ENCODE measurements around the gene TRIM42. TPM values are rescaled to one million over a fixed set of nuclear protein-coding genes. Genes with fewer than 3 reads are reported as not detected.

Gene TRIM42
- total RNA-seq, 1 experiment from 2014 or later, result not detected

- Histone ChIP-seq H3K9me3 (no peaks in the 10 kb centered on the region), H3K4me3 (ENCODE audit: low read depth, low read length) (no peak overlapping the region), H3K4me1 (peaks cover 23% of the 10 kb centered on the region), H3K27me3 (replicated peaks; ENCODE audit: control insufficient read depth, insufficient read depth, low read length) (no peaks in the 10 kb centered on the region), H3K36me3 (ENCODE audit: control insufficient read depth, insufficient read depth, low read length) (no peaks in the 10 kb centered on the region)
- ChIA-PET CTCF (no interaction called here), POLR2A (no interaction called here)
- intact Hi-C loops (cut with micrococcal nuclease; ENCODE audit: unreplicated experiment), result loop anchor here (5.0 kb wide), 1 partner anchor 101 kb away; no protein-coding TSS in a partner anchor
- Mint-ChIP-seq H3K4me1 (ENCODE audit: low read depth, unreplicated experiment) (peaks cover 29% of the 10 kb centered on the region), H3K36me3 (ENCODE audit: insufficient read depth, unreplicated experiment) (no peaks in the 10 kb centered on the region), H3K27me3 (ENCODE audit: insufficient read depth, unreplicated experiment) (no peaks in the 10 kb centered on the region), H3K9me3 (ENCODE audit: unreplicated experiment) (no peaks in the 10 kb centered on the region), H3K27ac (ENCODE audit: unreplicated experiment) (no peak overlapping the region), H3K4me3 (ENCODE audit: unreplicated experiment) (no peak overlapping the region)
- BruUV-seq (replicated peaks), result no TSS peak
- DNase-seq, result no peak
- no peak for TF ChIP-seq CTCF (IDR thresholded peaks at IDR 0.05; ENCODE audit: insufficient read depth in 1 of 2, low read depth in 1 of 2, low read length in 1 of 2, severe bottlenecking in 1 of 2, unreplicated experiment in 1 of 2)
These were observed 41.3 kb upstream of the TRIM42 start for GRCh38 chr3:140636406-140637138.

DNA sequence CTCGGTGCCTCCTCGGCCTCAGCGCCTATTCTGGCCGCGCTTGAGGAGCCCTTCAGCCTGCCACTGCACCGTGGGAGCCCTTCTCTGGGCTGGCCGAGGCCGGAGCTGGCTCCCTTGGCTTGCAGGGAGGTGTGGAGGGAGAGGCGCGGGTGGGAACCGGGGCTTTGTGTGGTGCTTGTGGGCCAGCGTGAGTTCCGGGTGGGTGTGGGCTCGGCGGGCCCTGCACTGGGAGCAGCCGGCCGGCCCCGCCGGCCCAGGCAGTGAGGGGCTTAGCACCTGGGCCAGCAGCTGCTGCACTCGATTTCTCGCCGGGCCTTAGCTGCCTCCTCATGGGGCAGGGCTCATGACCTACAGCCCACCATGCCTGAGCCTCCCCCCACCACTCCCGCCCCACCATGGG is 26.6 kb upstream of the TRIM42 start:
- intact Hi-C loops (cut with micrococcal nuclease; ENCODE audit: unreplicated experiment), result no loop called here
- BruUV-seq (replicated peaks), result no TSS peak
- no peak for DNase-seq
- TF ChIP-seq CTCF (IDR thresholded peaks at IDR 0.05; ENCODE audit: insufficient read depth in 1 of 2, low read depth in 1 of 2, low read length in 1 of 2, severe bottlenecking in 1 of 2, unreplicated experiment in 1 of 2), result no peak
- no peak overlapping the region for H3K4me3 Mint-ChIP-seq (ENCODE audit: unreplicated experiment)
- H3K27me3 ChIP-seq (replicated peaks; ENCODE audit: control insufficient read depth, insufficient read depth, low read length), result no peaks in the 10 kb centered on the region
- H3K4me1 Mint-ChIP-seq (ENCODE audit: low read depth, unreplicated experiment), result no peaks in the 10 kb centered on the region
- no peaks in the 10 kb centered on the region for H3K9me3 Mint-ChIP-seq (ENCODE audit: unreplicated experiment)
- no peak overlapping the region for H3K27ac Mint-ChIP-seq (ENCODE audit: unreplicated experiment)
- H3K9me3 ChIP-seq, result no peaks in the 10 kb centered on the region
- no peaks in the 10 kb centered on the region for H3K36me3 Mint-ChIP-seq (ENCODE audit: insufficient read depth, unreplicated experiment)
- H3K27me3 Mint-ChIP-seq (ENCODE audit: insufficient read depth, unreplicated experiment), result no peaks in the 10 kb centered on the region
- no peaks in the 10 kb centered on the region for H3K4me1 ChIP-seq
- H3K4me3 ChIP-seq (ENCODE audit: low read depth, low read length), result no peak overlapping the region
- ChIA-PET POLR2A (no interaction called here), CTCF (no interaction called here)
- H3K36me3 ChIP-seq (ENCODE audit: control insufficient read depth, insufficient read depth, low read length), result no peaks in the 10 kb centered on the region

GRCh38 chr3:140655678-140656077 is 22.2 kb upstream of the TRIM42 start:
- POLR2A ChIA-PET, result no interaction called here
- Histone ChIP-seq H3K4me3 (ENCODE audit: low read depth, low read length) (no peak overlapping the region), H3K4me1 (no peaks in the 10 kb centered on the region), H3K27me3 (replicated peaks; ENCODE audit: control insufficient read depth, insufficient read depth, low read length) (no peaks in the 10 kb centered on the region), H3K36me3 (ENCODE audit: control insufficient read depth, insufficient read depth, low read length) (no peaks in the 10 kb centered on the region), H3K9me3 (no peaks in the 10 kb centered on the region)
- no peak for TF ChIP-seq CTCF (IDR thresholded peaks at IDR 0.05; ENCODE audit: insufficient read depth in 1 of 2, low read depth in 1 of 2, low read length in 1 of 2, severe bottlenecking in 1 of 2, unreplicated experiment in 1 of 2)
- Mint-ChIP-seq H3K4me1 (ENCODE audit: low read depth, unreplicated experiment) (no peaks in the 10 kb centered on the region), H3K36me3 (ENCODE audit: insufficient read depth, unreplicated experiment) (no peaks in the 10 kb centered on the region), H3K4me3 (ENCODE audit: unreplicated experiment) (no peak overlapping the region), H3K27ac (ENCODE audit: unreplicated experiment) (no peak overlapping the region), H3K9me3 (ENCODE audit: unreplicated experiment) (peaks cover 9% of the 10 kb centered on the region), H3K27me3 (ENCODE audit: insufficient read depth, unreplicated experiment) (peaks cover 7% of the 10 kb centered on the region)
- CTCF ChIA-PET, result no interaction called here
- no peak for DNase-seq
- BruUV-seq (replicated peaks), result no TSS peak
- intact Hi-C loops (cut with micrococcal nuclease; ENCODE audit: unreplicated experiment), result no loop called here
